HT-29 (cell line): Measurements from ENCODE around the gene CTNNA1. TPM values are rescaled to one million over a fixed set of nuclear protein-coding genes. Genes with fewer than 3 reads are reported as not detected.

ENCODE experiments used
- total RNA-seq: library from RNA; depleted of rRNA; stranded (reverse); fragments of >200 nt; shearing (Covaris generic); gene quantifications from 2 replicates; pipeline ENCODE4 v1.2.3, GENCODE V29; 2014; rRNA removed

CTNNA1 gene
- total RNA-seq, 1 experiment from 2014 or later, result 416 TPM

Other genes with a start within 250 kb of the CTNNA1 start
- gene ETF1, start 210.2 kb upstream of the CTNNA1 start, total RNA-seq, result 75.0 and 81.0 TPM in 2 replicates
- 300 and 305 TPM in 2 replicates for gene HSPA9, start 178.0 kb upstream of the CTNNA1 start, total RNA-seq
- not detected in 2 replicates for gene LRRTM2, start 121.9 kb downstream of the CTNNA1 start, total RNA-seq